Mucosa of stomach (tissue), 1 donor: ENCODE results near the gene KCTD2.

Experiments
- H3K27me3 ChIP-seq: one replicate; pipeline ENCODE4 v1.7.0; 2013; ENCODE audit warnings: mild to moderate bottlenecking, low read length; ENCODE audit not compliant: control insufficient read depth, insufficient read depth
- H3K36me3 ChIP-seq: one replicate; pipeline ENCODE4 v1.7.0; 2013; ENCODE audit warnings: low read length; ENCODE audit not compliant: control insufficient read depth, insufficient read depth
- H3K4me1 ChIP-seq: one replicate; pipeline ENCODE4 v1.7.0; 2013; ENCODE audit warnings: mild to moderate bottlenecking, low read length; ENCODE audit not compliant: control insufficient read depth, insufficient read depth
- H3K4me3 ChIP-seq: one replicate; pipeline ENCODE4 v1.7.0; 2013; ENCODE audit warnings: low read length
- H3K9ac ChIP-seq: one replicate; pipeline ENCODE4 v1.7.0; 2013; ENCODE audit warnings: mild to moderate bottlenecking, low read length, moderate library complexity
- H3K9me3 ChIP-seq: one replicate; pipeline ENCODE4 v1.7.0; 2013; ENCODE audit warnings: mild to moderate bottlenecking, low read length, moderate library complexity; ENCODE audit not compliant: control insufficient read depth
- donor health status: Pancreatic carcinoma.

KCTD2 gene

DNA sequence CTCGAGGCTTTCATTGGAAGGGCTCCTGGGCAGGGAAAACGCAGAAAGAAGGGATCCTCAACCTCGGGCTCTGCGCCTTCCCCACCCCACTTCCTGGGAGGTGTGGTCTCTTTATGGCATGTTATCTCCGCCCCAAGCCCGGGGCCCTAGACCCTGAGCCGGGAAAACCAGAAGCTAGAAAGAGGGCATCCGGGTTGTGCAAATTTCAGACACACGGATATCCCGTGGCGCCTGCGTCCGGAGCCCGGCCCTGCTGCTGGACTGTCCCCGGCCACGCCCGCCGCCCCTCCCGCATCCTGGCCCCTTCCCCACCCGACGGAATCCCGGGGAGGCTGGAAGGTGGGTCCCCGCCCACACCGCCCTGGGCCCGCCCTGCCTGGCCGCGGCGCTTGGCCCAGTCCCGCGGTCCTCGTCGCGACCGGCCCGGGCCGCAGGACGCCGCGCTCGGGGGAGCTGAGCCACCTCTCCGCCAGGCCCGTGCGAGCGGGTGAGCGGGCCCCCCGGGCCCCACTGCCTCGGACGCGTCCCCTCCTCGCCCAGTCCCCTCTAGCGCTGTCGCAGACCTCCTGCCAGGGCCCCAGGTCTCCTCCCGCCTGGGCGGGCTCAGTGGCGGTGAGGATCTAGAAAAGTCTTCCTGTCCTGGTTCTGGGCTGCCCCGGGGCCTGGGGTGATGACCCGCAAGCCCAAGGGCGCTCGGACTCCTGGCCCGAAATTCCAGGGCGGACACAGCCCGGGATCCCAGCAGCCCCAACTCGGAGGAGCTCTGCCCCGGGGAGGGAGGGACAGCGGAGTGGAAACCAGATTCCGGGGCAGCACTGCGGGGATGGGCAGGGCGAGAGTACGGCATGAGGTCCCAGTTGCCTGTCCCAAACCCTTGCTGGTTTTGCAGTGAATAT is 40.8 kb downstream of the KCTD2 start, which contains the start of gene SLC16A5:
Gene SLC16A5, plus strand, starts transcription at position 397 of the 896 bp plus-strand sequence. CDS start 5,683 bp downstream, outside the sequence.
- no peaks in the 10 kb centered on the region for H3K36me3 ChIP-seq
- H3K4me3 ChIP-seq = peak within 1 kb of the TSS; percentile 47
- peaks cover 77% of the 10 kb centered on the region for H3K4me1 ChIP-seq
- H3K9ac ChIP-seq = peak within 1 kb of the TSS; percentile 93
- H3K27me3 ChIP-seq = no peaks in the 10 kb centered on the region
- no peaks in the 10 kb centered on the region for H3K9me3 ChIP-seq

- H3K4me1 ChIP-seq = peaks cover 86% of the 10 kb centered on the region
- peak overlapping the region; percentile 93 for H3K9ac ChIP-seq
- H3K27me3 ChIP-seq = no peaks in the 10 kb centered on the region
- H3K4me3 ChIP-seq = peak overlapping the region; percentile 47
- no peaks in the 10 kb centered on the region for H3K9me3 ChIP-seq
- H3K36me3 ChIP-seq = no peaks in the 10 kb centered on the region
These were observed 41.7 kb downstream of the KCTD2 start for GRCh38 chr17:75088465-75089417.

DNA sequence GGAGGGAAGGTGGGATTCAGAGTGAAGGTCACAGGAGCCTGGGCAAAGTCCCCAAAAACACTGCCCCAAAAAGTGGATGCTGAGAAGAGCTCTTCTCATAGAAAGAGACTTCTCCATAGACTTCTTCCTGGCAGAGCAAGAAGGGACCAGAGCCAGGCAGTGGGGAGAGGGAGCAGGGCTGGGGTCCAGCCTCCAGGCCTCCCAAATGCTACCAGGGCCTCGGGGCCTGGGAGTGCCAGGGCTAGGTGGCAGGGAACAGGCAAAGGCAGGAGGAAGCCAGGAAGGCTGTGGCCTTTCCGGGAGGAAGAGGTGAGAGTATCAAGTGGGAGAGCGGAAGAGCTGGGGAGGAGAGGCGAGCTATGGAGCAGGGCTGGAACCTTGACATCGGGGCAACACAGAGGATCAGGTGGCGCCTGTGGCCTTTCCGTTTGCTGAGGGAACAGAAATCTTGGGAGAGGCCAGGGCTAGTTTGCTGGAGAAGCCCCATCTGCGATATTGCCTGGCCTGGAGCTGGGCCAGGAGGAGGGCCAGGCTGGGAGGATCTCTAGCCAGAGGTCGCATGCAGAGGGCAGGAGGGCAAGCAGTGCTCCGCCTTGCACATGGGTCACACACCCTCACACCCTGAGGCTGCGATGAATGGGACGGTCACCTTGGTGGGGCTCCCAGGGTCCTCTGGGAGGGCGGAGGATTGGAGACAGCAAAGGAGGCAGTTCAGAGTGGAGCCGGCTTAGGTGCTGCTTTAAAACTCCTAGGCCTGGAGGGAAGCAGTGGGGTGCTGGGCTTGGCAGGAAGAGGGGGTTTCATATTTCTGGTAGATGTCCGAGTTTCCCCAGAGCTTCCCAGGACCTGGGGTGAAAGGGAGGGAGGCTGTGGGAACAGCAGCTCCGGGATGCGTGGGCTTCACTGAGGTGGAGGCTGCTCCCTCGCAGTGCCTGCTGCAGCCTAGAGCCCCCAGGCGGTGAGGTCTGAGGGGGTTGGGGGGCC is 44.1 kb downstream of the KCTD2 start:
- H3K4me3 ChIP-seq = peak overlapping the region; percentile 5
- no peaks in the 10 kb centered on the region for H3K36me3 ChIP-seq
- H3K4me1 ChIP-seq = peaks cover 96% of the 10 kb centered on the region
- H3K9me3 ChIP-seq = no peaks in the 10 kb centered on the region
- H3K27me3 ChIP-seq = no peaks in the 10 kb centered on the region
- peak overlapping the region; percentile 61 for H3K9ac ChIP-seq

GRCh38 chr17:75091855-75092327 is 44.9 kb downstream of the KCTD2 start:
- H3K27me3 ChIP-seq = no peaks in the 10 kb centered on the region
- H3K4me3 ChIP-seq = peak overlapping the region; percentile 5
- no peaks in the 10 kb centered on the region for H3K9me3 ChIP-seq
- H3K9ac ChIP-seq = peak overlapping the region; percentile 61
- peaks cover 95% of the 10 kb centered on the region for H3K4me1 ChIP-seq
- no peaks in the 10 kb centered on the region for H3K36me3 ChIP-seq

DNA sequence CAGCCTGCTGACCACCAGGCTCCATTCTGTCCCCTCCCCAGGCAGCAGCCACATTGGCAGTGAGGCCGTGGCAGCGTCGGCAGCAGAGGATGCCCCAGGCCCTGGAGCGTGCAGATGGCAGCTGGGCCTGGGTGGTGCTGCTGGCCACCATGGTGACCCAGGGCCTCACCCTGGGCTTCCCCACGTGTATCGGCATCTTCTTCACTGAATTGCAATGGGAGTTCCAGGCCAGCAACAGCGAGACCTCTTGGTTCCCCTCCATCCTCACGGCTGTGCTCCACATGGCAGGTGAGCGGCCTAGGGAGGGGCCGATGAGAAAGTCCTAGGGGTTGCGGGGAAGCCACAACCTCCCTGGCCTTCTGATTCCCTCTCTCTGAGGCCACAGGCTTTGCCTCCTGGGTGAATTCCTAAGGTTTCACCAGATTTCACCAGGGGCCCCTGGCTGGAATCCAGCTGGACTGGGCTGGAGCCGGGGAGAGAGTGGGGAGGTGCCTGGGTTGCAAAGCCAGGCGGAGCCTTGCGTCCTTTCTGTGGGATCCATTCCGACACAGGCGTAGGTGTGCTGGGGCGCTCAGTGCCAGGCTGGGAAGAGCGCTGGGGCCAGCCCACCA is 46.6 kb downstream of the KCTD2 start:
- Histone ChIP-seq H3K36me3 (no peaks in the 10 kb centered on the region), H3K9me3 (no peaks in the 10 kb centered on the region), H3K27me3 (no peaks in the 10 kb centered on the region), H3K9ac (peak overlapping the region; percentile 38), H3K4me1 (peaks cover 82% of the 10 kb centered on the region), H3K4me3 (no peak overlapping the region)

DNA sequence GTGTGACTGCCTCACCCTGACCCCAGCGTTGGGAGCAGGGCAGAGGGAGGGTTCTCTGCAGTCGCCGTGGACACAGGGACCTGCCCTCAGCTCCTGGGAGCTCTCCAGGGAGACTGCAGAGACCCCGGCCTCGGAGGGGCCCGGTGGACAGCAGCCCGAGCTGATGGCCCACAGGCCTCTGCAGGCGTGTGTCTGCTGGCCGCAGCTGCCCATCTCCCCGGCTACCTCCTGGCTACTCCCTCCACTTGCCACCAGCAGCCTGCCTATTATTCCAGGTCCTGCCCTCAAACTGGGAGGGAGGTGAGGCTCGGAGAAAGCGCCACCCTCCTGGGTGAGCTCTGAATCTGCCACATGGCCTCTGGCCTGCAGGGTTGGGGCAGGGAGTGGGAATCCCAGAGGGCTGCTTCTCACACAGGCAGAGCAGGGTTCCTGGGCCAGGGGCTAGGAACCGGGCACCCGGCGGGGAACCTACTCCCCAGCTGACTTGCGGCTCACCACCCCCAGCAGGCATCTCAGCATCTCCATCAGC is 47.9 kb downstream of the KCTD2 start:
- Histone ChIP-seq H3K4me3 (no peak overlapping the region), H3K36me3 (no peaks in the 10 kb centered on the region), H3K9me3 (no peaks in the 10 kb centered on the region), H3K9ac (peak overlapping the region; percentile 25), H3K27me3 (no peaks in the 10 kb centered on the region), H3K4me1 (peaks cover 69% of the 10 kb centered on the region)

GRCh38 chr17:75096082-75096625 is 49.1 kb downstream of the KCTD2 start:
- Histone ChIP-seq H3K4me1 (peaks cover 57% of the 10 kb centered on the region), H3K9ac (no peak overlapping the region), H3K9me3 (no peaks in the 10 kb centered on the region), H3K27me3 (no peaks in the 10 kb centered on the region), H3K4me3 (no peak overlapping the region), H3K36me3 (no peaks in the 10 kb centered on the region)

DNA sequence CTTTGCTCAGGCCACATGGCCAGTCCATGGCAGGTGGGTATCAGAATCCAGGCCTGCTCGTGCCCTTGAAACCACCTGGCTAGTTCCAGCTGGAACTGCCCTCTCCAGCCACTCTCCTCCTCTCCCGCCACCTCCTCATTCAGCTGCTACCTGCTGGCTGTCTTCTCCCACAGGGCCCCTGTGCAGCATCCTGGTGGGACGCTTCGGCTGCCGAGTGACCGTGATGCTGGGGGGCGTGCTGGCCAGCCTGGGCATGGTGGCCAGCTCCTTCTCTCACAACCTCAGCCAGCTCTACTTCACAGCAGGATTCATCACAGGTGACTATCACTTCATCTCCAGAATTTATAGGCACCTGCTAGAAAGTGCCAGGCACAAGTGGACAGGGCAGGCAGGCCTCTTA is 50.8 kb downstream of the KCTD2 start:
- H3K9ac ChIP-seq = no peak overlapping the region
- H3K27me3 ChIP-seq = no peaks in the 10 kb centered on the region
- no peaks in the 10 kb centered on the region for H3K9me3 ChIP-seq
- no peaks in the 10 kb centered on the region for H3K36me3 ChIP-seq
- H3K4me1 ChIP-seq = peaks cover 40% of the 10 kb centered on the region
- no peak overlapping the region for H3K4me3 ChIP-seq

DNA sequence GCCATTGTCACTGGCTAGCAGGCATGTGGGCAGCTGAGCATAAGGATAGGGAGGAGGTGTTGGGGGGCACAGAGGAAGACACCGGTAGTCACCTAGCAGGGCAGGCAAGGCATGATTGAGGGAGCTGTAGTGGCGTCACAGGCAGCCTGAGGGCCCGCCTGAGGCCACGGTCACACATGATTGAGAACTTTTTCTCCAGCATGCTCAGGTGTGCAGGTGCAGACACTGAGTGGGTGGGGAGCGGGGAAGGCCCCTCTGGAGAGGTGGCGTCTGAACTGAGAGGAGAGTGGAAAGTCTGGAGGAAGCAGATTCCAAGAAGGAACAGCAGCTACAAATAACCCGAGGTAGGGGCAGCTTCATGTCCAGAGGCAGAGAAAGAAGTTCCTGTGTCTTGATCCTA is 51.8 kb downstream of the KCTD2 start:
- Histone ChIP-seq H3K4me3 (no peak overlapping the region), H3K36me3 (no peaks in the 10 kb centered on the region), H3K27me3 (no peaks in the 10 kb centered on the region), H3K9ac (no peak overlapping the region), H3K4me1 (peaks cover 30% of the 10 kb centered on the region), H3K9me3 (no peaks in the 10 kb centered on the region)

GRCh38 chr17:75099881-75100595 is 53.0 kb downstream of the KCTD2 start:
- H3K9me3 ChIP-seq = no peaks in the 10 kb centered on the region
- H3K27me3 ChIP-seq = no peaks in the 10 kb centered on the region
- H3K36me3 ChIP-seq = no peaks in the 10 kb centered on the region
- no peak overlapping the region for H3K4me3 ChIP-seq
- H3K4me1 ChIP-seq = peaks cover 19% of the 10 kb centered on the region
- no peak overlapping the region for H3K9ac ChIP-seq
